H1 (cell line): ENCODE results near the gene TUG1. TPM values are rescaled to one million over a fixed set of nuclear protein-coding genes. Genes with fewer than 3 reads are reported as not detected.

ENCODE experiments used
- SIN3A ChIP-seq, 2 experiments: IDR thresholded peaks in 1 of 2; conservative IDR thresholded peaks in 1 of 2; 2 replicates each; pipeline ENCODE4 v1.6.1; 2011 to 2012; ENCODE audit warnings: low read length in 2 of 2, improper control_type of control experiment in 1 of 2, low read depth in 1 of 2, mild to moderate bottlenecking in 1 of 2
- polyA plus RNA-seq, 7 experiments: library from polyadenylated mRNA; depleted of rRNA in 3 of 7; stranded (reverse) in 5 of 7; unstranded in 2 of 7; fragments of >200 nt in 5 of 7; fragments of 200-250 nt in 2 of 7; gene quantifications; 1 replicate in 5 of 7; 2 replicates in 1 of 7; 4 replicates in 1 of 7; pipeline versions ENCODE4 v1.2.1 to v1.2.3, GENCODE V29; 2011 to 2013; ENCODE audit warnings: missing spikeins in 2 of 7, mixed read lengths in 2 of 7
- total RNA-seq: library from RNA; stranded (reverse); fragmentation: NEBNext Ultra II Directional; extraction: Animal tissue kit (Norgen Biotek cat#: 25700); gene quantifications from 2 replicates; pipeline ENCODE4 v1.2.1, GENCODE V29; 2021

Gene TUG1
- total and polyA plus RNA-seq, 2 of the 8 experiments (the other 6 are each of a cell fraction or from before 2014, with no cell fraction given) = 119 to 129 TPM

DNA sequence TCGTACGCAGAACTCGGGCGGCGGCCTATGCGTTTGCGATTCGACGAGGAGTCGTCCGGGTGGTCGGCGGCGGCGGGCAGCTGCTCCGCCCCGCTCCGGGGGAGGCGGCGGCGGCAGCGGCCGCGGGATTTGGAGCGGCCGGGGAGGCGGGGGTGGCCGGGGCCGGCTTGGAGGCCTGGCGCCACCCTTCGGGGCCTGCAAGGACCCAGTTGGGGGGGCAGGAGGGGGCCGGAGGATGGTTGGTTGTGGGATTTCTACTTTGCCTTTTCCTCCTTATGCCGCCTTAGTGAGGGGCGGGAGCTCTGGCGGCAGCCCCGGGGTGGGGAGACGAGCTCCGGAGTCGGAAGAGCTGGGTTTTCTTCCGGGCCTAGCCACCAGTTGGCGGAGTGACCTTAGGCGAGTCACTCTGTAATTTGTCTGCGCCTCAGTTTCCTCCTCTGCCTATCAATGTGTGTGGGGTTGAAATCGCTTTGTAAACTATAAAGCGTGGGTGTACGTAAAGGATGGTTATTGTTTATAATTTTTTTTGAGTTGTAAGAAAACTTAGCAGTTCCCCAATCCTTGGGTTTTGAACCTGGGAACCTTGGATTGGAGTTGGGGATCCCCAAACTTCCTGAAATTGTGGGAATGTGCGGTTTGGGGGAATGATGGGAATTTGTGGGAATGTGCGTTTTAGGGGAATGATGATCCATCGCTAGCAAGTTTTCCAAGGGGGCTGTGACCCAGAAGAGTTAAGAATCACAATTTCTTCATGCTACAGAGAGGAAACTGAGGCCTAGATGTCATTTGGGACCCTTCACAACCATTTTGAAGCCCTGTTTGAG is 679 bp downstream of the TUG1 start (continued):
- TF ChIP-seq SIN3A (conservative IDR thresholded peaks at IDR 0.05 in 1 of 2, IDR thresholded peaks at IDR 0.05 in 1 of 2; ENCODE audit: low read depth in 1 of 2, low read length in 2 of 2) = peak in 1 of 2 experiments; percentile 14; a peak in 1 of 4 replicates
